GM18508 (cell line): ENCODE results near the gene DCTN1.
"Not testable (repeated sequence)": the region's sequence is repeated elsewhere in the genome, so short reads cannot be mapped to it uniquely, and the experiment has no call there.

Source experiments
- ATAC-seq: cut with Tn5 transposase; IDR thresholded peaks from one replicate; pipeline ENCODE4 v1.9.1; 2021; ENCODE audit warnings: moderate number of reproducible peaks; ENCODE audit not compliant: insufficient read depth, unreplicated experiment

DCTN1 gene

DNA sequence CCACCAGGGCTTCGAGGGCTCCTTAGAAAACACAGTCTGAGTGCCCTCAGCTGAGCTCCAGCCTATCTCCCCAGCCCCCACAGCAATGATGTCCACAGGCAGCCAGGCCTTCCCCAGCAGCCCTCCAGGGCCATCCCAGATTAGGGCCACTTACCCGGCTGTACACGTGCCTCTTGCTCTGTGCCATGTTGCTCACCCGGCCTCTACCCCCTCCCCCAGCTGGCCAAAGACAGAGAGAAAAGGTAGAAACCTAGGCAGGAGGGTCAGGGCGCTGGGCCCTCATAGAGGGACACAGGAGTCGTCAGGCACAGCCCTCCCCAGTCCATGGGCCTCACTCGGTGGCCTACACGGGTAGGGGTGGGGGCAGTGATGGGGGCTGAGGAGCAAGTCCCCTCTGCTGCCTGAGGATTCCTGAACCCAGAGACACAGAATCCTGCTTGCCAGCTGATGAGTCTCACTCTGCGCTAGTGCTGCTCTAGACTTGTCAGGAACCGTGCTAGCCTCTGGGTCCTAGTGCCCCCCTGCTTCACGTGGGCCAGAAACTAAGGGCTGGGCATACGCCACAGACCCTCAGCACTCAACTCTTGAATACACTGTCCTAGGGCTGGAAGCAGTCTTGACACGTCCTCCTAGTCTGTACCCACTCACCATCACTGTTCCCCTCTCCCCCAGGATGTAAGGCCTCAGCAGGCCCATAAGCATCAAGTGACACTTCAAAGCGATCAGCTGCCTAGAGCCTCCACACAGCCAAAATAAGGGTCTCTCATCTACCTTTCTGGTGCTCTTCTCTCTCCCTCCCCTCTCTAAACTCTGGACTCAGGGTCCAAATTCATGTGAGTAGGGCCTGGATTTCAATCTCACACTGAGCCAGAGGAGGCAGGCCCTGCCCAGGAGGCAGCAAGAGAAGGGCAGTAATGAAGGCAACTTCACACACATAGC is at the start of gene DCTN1:
TSS of gene DCTN1 (minus strand) at position 461 of the 939 bp plus-strand sequence. CDS start at position 187, 274 bp downstream.
- ATAC-seq: no peak

- no peak for ATAC-seq
Observed at GRCh38 chr2:74428675-74429074, 48.6 kb upstream of the DCTN1 start.

GRCh38 chr2:74427551-74427950 is 47.4 kb upstream of the DCTN1 start:
- no peak for ATAC-seq

- no peak for ATAC-seq
Observed at GRCh38 chr2:74426181-74426758, 46.2 kb upstream of the DCTN1 start.

GRCh38 chr2:74425523-74425922 is 45.4 kb upstream of the DCTN1 start:
- ATAC-seq: no peak

DNA sequence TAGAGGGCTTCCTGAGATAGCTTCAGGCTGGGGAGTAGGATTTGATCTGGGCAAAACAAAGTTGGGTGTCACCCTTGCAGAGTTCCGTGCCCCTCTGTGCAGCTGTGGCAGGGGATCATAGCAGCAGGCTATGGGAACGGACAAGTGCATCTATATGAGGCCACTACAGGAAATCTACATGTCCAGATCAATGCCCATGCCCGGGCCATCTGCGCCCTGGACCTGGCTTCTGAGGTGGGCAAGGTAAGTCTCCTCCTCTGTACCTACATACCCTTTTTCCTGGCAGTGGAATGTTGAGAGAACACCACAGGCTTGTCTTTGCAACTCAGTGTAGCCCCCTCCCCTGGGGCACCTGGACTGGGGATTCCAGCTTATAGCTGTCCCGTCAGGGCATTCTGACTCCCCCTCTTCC is 44.9 kb upstream of the DCTN1 start:
- ATAC-seq: no peak

DNA sequence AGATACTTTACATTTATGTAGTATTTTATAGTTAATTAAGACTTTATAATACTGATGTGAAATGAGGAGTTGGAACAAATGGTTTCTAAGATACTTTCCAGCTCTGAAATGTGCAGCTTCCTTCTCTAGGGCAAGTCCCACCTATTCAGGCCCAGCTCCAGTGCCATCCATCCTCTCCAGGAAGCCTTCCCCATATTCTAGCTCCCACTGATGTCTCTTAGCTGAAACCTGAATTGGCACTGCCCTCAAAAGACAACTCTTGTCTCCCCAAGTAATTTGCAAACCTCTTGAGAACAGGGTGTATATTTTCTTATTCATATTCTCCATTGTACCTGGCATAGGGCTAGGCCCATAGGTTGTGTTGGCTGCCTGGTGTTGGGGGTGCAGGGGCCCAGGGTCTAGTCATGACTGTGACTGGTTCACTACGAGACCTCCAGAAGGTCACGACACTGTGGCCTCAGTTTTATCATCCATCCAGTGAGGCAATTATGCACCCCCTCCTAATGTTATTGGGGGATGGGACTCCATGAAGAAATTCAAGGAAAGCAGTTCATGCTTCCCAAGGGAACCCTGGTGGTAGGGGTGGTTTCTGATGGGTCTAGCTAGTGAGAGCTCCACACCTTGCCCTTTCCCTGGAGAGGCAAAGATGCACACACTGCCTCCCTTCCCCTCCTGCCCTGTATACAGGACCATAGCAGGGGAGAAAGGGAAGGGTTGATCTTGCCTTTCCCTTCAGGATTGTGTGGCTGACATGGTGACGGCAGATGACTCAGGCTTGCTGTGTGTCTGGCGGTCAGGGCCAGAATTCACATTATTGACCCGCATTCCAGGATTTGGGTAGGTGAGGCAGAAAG is 44.3 kb upstream of the DCTN1 start:
- no peak for ATAC-seq

- ATAC-seq: no peak
Observed at GRCh38 chr2:74423231-74424095, 43.4 kb upstream of the DCTN1 start.

DNA sequence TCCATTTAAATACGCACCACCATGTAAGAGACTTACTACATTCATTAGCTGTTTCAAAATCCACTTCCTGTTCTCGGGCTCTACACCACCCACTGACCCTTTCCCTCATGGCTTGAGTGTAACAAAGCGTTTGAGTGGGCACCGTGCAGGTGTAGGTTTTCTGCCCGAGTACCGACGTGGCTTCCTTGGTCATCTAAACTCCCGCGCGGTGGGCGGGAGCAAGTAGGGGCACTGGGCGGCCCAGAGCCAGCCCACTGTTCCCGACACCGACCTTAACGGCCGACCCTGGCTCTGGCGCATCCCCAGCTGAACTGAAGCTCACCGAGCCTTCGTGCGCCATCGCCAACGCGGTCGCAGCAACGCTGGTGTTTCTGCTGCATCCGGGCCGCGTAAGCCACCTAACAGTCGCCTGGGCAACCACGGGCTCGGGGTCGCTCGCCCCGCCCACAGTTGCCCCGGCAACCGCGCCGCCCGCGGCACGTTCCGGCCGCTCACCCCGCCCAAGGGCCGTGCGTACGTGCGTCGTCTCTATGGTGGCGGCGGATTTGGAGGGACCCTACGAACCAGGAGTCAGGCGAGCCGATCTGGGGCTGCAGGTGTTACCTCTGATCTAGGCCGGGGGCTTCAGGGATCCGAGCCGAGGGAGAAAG is 41.2 kb upstream of the DCTN1 start, which contains the start of the genes C2orf81 and WDR54:
TSS of gene C2orf81 (minus strand) at position 399 of the 650 bp plus-strand sequence. CDS start at position 340, 59 bp downstream.
TSS of gene WDR54 (plus strand) at position 510 of the 650 bp plus-strand sequence. CDS start 424 bp downstream, outside the sequence.
- ATAC-seq: peak; percentile 67

DNA sequence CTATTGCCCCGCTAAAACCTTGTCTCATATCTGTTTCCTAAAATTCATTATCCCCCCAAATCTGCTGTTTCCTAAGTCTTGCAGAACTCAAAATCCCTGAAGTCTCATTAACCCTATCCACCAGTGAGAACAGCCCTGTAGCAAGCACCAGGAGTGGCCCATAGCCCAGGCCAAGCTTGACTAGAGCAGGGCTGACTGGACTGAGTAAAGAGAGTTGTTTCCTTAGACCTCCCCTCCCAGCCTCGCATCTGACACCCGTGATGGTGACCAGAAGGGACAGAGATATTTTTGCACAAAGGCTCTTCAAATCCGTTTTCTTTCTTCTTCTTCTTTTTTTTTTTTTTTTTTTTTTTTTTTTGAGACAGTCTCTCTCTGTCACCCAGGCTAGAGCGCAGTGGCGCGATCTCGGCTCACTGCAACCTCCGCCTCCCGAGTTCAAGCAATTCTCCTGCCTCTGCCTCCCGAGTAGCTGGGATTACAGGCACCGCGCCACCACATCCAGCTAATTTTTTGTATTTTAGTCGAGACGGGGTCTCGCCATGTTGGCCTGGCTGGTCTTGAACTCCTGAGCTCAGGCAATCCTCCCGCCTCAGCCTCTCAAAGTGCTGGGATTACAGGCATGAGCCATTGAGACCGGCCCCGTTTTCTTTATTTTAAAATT is 40.5 kb upstream of the DCTN1 start:
- ATAC-seq: not testable (repeated sequence)

DNA sequence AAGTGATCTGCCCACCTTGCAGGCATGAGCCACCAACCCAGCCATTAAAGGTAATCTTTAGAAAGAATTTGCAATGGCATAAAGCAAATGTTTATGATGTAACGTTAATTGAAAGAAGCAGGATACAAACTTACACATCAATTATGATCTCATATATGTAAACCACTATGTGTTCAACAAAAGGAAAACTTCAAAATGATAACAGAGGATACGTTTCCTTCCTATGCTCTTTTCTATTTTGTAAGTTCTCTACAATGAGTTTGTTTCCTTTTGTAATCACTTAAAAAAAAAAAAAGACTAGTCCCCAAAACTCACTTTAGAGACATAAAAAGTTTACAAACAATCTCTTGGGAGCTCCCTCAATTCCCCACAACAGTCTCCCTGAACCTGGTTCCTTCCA is 39.9 kb upstream of the DCTN1 start:
- ATAC-seq: no peak

DNA sequence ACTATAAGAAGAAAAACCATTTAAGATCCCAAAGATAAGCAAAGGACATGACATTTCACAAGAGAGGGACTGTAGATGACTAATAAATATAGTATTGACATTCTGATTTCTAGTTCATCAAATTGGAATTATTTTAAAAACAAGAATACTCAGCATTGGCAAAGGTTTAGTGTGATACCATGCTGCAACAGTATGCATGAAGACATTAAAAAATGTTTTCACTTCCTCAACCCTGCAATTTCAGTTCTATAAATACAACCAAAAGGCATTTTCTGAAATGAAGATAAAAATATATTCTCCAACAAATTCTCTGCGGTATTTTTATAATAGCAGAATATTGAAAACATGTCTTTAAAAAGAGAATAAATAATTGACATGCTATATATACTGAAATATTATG is 39.2 kb upstream of the DCTN1 start:
- ATAC-seq: no peak

DNA sequence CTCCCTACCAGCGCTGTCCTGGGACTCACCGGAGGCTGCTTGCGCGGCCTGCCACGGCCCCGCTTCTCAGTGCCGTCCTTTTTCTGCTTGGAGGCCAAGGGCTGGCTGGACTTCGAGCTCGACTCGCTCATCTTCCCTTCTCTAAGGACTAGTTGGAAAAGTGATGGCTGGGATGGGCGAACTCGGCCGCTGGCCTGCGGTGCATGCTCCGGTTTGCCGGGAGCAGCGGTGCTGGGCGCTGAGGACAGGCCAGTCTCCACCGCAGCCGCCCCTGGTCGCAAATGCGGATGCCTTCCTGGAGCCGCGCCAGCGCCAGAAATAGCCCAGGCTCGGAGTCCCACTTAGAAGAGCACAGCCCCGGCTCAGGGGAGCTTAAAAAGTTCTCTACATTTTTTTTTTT is 38.2 kb upstream of the DCTN1 start:
- ATAC-seq: no peak

DNA sequence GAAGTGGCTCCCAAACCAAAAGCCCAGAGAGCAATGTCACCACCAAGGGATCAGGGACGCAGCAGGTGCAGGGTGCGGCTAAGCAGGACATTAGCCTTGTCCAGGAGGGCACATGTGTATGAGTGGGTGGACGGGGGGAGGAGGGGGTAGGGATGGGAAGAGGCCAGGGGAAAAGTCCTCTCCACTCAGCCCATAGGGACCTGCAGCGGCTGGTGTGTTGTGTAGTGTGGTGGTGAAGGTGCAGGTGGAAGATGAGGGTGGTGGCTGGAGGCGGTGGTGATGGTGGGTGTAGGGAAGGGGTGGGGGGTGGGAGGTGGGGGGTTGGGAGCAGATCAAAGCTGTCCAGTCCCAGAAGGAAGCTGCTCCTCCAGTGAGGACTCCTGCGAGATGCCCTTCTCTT is 37.7 kb upstream of the DCTN1 start:
- ATAC-seq: no peak

GRCh38 chr2:74417197-74417596 is 37.1 kb upstream of the DCTN1 start:
- no peak for ATAC-seq

- no peak for ATAC-seq
Observed at GRCh38 chr2:74416778-74417177, 36.7 kb upstream of the DCTN1 start.

DNA sequence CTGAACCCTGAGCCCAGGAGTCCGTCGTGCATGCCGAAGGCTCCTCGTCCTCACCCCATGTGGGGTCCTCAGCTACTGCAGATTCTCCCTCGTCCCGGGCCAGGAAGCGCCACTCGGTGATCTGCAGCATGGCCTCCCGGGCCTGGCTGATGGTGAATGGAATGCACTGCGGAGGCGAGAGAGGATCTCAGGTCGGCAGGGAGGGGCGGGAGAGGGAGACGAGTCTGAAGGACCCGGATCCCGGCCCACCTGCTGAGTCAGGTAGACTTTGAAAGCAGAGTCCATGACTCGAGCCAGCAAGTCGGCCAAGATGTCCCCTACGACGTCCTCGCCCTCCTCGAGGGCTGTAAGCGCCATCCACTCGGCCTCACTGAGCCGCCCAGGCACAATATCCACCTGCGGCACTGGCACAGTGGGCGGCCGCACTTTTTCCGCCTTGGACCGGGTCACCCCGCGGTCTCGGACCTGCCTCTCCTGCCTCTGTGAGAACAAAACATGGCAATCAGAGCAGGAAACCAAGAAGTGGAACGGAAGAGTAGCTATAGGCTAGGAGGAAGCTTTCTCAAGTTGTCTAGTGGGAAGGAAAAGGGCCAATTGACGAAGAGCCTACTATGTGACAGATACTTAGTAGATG is 35.8 kb upstream of the DCTN1 start:
- no peak for ATAC-seq
